Endothelial cell of hepatic sinusoid (primary cell): ENCODE results near the gene PHF1.

Source experiments
- in situ Hi-C: cut with HindIII; loops from 2 replicates; pipeline ENCODE4 v1.10.0; 2017; ENCODE audit warnings: low sequenced_read_pairs

PHF1 gene

GRCh38 chr6:33430991-33431879 is 20.4 kb downstream of the PHF1 start:
- in situ Hi-C loops, result no loop called here

- in situ Hi-C loops, result no loop called here
These were observed 21.2 kb downstream of the PHF1 start for GRCh38 chr6:33431880-33432541.

GRCh38 chr6:33432546-33432945 is 21.7 kb downstream of the PHF1 start:
- in situ Hi-C loops, result no loop called here

GRCh38 chr6:33433001-33433543 is 22.3 kb downstream of the PHF1 start:
- in situ Hi-C loops, result no loop called here

- in situ Hi-C loops, result no loop called here
These were observed 22.9 kb downstream of the PHF1 start for GRCh38 chr6:33433544-33434191.

GRCh38 chr6:33434961-33435360 is 24.1 kb downstream of the PHF1 start:
- in situ Hi-C loops, result no loop called here

- in situ Hi-C loops, result no loop called here
These were observed 26.9 kb downstream of the PHF1 start for GRCh38 chr6:33437666-33438065.

GRCh38 chr6:33438978-33439594 is 28.3 kb downstream of the PHF1 start:
- in situ Hi-C loops, result no loop called here

GRCh38 chr6:33439956-33440648 is 29.3 kb downstream of the PHF1 start:
- in situ Hi-C loops, result no loop called here

- in situ Hi-C loops, result no loop called here
These were observed 30.0 kb downstream of the PHF1 start for GRCh38 chr6:33440649-33441309.

GRCh38 chr6:33441457-33441856 is 30.6 kb downstream of the PHF1 start:
- in situ Hi-C loops, result no loop called here

GRCh38 chr6:33442283-33442682 is 31.5 kb downstream of the PHF1 start:
- in situ Hi-C loops, result no loop called here

- in situ Hi-C loops, result no loop called here
These were observed 32.2 kb downstream of the PHF1 start for GRCh38 chr6:33443025-33443424.

- in situ Hi-C loops, result no loop called here
These were observed 33.0 kb downstream of the PHF1 start for GRCh38 chr6:33443619-33444504.

- in situ Hi-C loops, result no loop called here
These were observed 34.3 kb downstream of the PHF1 start for GRCh38 chr6:33445119-33445603.

GRCh38 chr6:33446356-33446755 is 35.5 kb downstream of the PHF1 start:
- in situ Hi-C loops, result no loop called here

- in situ Hi-C loops, result loop anchor here (10.0 kb wide), 1 partner anchor 54 kb away; no protein-coding TSS in a partner anchor
These were observed 39.6 kb downstream of the PHF1 start for GRCh38 chr6:33450434-33450833.

GRCh38 chr6:33451606-33452005 is 40.8 kb downstream of the PHF1 start:
- in situ Hi-C loops, result loop anchor here (10.0 kb wide), 1 partner anchor 53 kb away; no protein-coding TSS in a partner anchor
